Natural killer cell (primary cell): Measurements from ENCODE around the gene ZNF777. TPM values are rescaled to one million over a fixed set of nuclear protein-coding genes. Genes with fewer than 3 reads are reported as not detected.

Experiments
- ATAC-seq, 3 donors: fragments of 150-1000 bp in 2 of 3; fragments of 200-7000 bp in 1 of 3; cut with Tn5 transposase; 1 replicate in 1 of 3; 2 replicates in 2 of 3; pipeline ENCODE4 v1.10.0; 2021; ENCODE audit warnings: mild to moderate bottlenecking in 2 of 3, moderate library complexity in 2 of 3
- DNase-seq, 2 donors: peaks; one replicate each; pipeline versions ENCODE4 v3.0.0 to v3.0.0-alpha.2; 2013 to 2021; ENCODE audit warnings: mixed read lengths in 1 of 2
- H3K27ac ChIP-seq: one replicate; pipeline ENCODE4 v1.5.1; 2013; ENCODE audit warnings: mild to moderate bottlenecking, low read length
- H3K27me3 ChIP-seq: one replicate; pipeline ENCODE4 v1.6.1; 2013; ENCODE audit warnings: low read length; ENCODE audit not compliant: control insufficient read depth, insufficient read depth
- H3K36me3 ChIP-seq: one replicate; pipeline ENCODE4 v1.6.1; 2013; ENCODE audit warnings: low read length; ENCODE audit not compliant: control insufficient read depth, insufficient read depth
- H3K4me1 ChIP-seq: one replicate; pipeline ENCODE4 v1.6.1; 2013; ENCODE audit warnings: low read length; ENCODE audit not compliant: control insufficient read depth, insufficient read depth
- H3K4me3 ChIP-seq: one replicate; pipeline ENCODE4 v1.5.1; 2013; ENCODE audit warnings: low read length
- H3K9me3 ChIP-seq: one replicate; pipeline ENCODE4 v1.6.1; 2013; ENCODE audit warnings: low read length; ENCODE audit not compliant: control insufficient read depth, insufficient read depth
- H3K27ac Mint-ChIP-seq, 2 donors: one replicate each; pipeline ENCODE4 v1.8.0; 2022; ENCODE audit warnings: mild to moderate bottlenecking in 2 of 2, mixed read lengths in 2 of 2, moderate library complexity in 1 of 2
- H3K27me3 Mint-ChIP-seq, 2 donors: one replicate each; pipeline ENCODE4 v1.8.0; 2022; ENCODE audit warnings: low read depth in 2 of 2, mixed read lengths in 2 of 2
- H3K36me3 Mint-ChIP-seq: one replicate; pipeline ENCODE4 v1.8.0; 2022; ENCODE audit warnings: mixed read lengths
- H3K4me1 Mint-ChIP-seq, 2 donors: one replicate each; pipeline ENCODE4 v1.8.0; 2022; ENCODE audit warnings: mixed read lengths in 2 of 2
- H3K4me3 Mint-ChIP-seq: one replicate; pipeline ENCODE4 v1.8.0; 2022; ENCODE audit warnings: mild to moderate bottlenecking, moderate library complexity, mixed read lengths
- H3K9me3 Mint-ChIP-seq, 2 donors: one replicate each; pipeline ENCODE4 v1.8.0; 2022; ENCODE audit warnings: mixed read lengths in 2 of 2
- WGBS: methylation state at CpG from one replicate; pipeline ENCODE4 v1.1.7; 2013; ENCODE audit warnings: missing lambda C conversion rate; ENCODE audit not compliant: insufficient coverage; 5-methylcytosine and 5-hydroxymethylcytosine counted together
- intact Hi-C: fragments of 100-400 bp; cut with micrococcal nuclease; formaldehyde crosslinking; loops from one replicate; pipeline ENCODE4 v1.14.2; 2022
- total RNA-seq, 4 donors: library from RNA; stranded (reverse); fragments of 120-200 nt in 1 of 4; gene quantifications; one replicate each; pipeline versions ENCODE4 v1.2.3 to v1.2.4, GENCODE V29; 2013 to 2022
- TF ChIP-seq, protein P1 (sequence below): fragments of 200-600 bp; IDR thresholded peaks from one replicate; pipeline ENCODE4 v1.8.0; 2022; ENCODE audit warnings: antibody characterized with exemption

ZNF777 gene
- total RNA-seq, 3 donors from 2014 or later (not counting 1 experiment from before 2014, with no cell fraction given): 14.6 to 18.2 (median 17.2) TPM

DNA sequence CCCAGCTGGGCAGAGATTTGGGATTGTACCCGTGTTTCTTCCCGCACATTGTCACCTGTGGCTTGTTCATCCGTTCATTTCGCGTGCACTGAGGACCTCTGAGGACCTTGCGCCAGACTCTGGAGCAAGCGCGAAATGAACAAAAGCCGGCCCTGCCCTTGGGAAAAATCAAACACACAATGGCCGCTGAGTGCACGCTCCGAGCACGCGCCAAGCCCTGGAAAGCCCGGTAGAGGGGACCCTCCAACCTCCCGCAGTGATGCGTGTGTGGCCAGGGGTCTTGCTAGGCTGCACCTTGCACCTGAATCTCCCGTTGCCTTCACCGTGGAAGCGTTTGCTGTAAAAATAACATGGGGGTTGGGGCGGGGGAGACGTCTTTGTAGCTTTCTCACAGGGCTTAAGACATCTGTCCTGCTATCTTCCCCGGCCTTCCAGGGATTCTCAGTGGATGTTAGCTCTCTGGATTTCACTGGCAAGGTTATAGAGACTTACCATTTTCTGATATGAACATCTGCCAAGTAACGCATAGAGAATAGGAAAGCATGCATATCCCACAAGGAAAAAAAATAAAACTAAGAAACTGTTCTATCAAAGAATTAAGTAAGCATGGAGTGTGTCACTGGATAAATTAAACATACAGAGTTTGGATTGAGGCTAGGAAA lies 37.3 kb downstream of the ZNF777 start:
- Mint-ChIP-seq H3K4me3 (peak overlapping the region; percentile 47), H3K36me3 (no peaks in the 10 kb centered on the region), H3K27me3 (no peaks in the 10 kb centered on the region), H3K27ac (no peak overlapping the region), H3K4me1 (peaks cover 0 to 12% of the 10 kb centered on the region in 2 donors), H3K9me3 (no peaks in the 10 kb centered on the region)
- no peaks in the 10 kb centered on the region for H3K9me3 ChIP-seq
- ATAC-seq: no peak
- peaks cover 15% of the 10 kb centered on the region for H3K4me1 ChIP-seq
- TF ChIP-seq, protein P1, sequence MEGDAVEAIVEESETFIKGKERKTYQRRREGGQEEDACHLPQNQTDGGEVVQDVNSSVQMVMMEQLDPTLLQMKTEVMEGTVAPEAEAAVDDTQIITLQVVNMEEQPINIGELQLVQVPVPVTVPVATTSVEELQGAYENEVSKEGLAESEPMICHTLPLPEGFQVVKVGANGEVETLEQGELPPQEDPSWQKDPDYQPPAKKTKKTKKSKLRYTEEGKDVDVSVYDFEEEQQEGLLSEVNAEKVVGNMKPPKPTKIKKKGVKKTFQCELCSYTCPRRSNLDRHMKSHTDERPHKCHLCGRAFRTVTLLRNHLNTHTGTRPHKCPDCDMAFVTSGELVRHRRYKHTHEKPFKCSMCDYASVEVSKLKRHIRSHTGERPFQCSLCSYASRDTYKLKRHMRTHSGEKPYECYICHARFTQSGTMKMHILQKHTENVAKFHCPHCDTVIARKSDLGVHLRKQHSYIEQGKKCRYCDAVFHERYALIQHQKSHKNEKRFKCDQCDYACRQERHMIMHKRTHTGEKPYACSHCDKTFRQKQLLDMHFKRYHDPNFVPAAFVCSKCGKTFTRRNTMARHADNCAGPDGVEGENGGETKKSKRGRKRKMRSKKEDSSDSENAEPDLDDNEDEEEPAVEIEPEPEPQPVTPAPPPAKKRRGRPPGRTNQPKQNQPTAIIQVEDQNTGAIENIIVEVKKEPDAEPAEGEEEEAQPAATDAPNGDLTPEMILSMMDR: no peak
- no peaks in the 10 kb centered on the region for H3K36me3 ChIP-seq
- H3K4me3 ChIP-seq: no peak overlapping the region
- no peaks in the 10 kb centered on the region for H3K27me3 ChIP-seq
- intact Hi-C loops: loop anchor here (2.0 kb wide), 2 partner anchors 73 to 277 kb away; partner anchors contain the start of genes ZNF398 and ZNF746
- 78% methylated on average over 23 of the region's 24 CpGs for WGBS
- no peak for DNase-seq
- no peak overlapping the region for H3K27ac ChIP-seq

DNA sequence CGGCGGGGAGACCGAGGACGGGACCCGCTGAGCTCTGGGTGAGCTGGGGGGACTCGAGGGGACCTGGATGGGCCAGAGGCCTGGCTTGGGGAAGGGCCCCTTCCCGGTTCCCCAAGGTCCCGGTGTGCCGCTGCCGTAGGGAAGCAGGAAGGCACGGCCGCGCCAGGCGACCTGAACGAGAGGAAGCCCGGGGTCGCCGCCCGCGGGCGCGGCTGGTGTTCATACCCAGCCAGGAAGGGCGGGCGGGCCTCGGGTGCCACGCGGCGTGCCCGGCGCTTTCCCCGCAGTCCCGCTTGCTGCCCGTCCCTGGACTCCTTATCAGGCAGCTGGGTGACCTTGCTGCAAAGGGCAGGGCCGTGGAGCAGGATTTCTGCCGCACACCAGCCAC lies 38.0 kb downstream of the ZNF777 start:
- ATAC-seq (peak in 2 of 3 donors; percentile 12 to 14), DNase-seq (peak; percentile 29 to 55)
- no peaks in the 10 kb centered on the region for H3K36me3 ChIP-seq
- no peaks in the 10 kb centered on the region for H3K36me3 Mint-ChIP-seq
- H3K27ac ChIP-seq: peak overlapping the region; percentile 70
- peak overlapping the region; percentile 74 for H3K4me3 Mint-ChIP-seq
- no peaks in the 10 kb centered on the region for H3K27me3 ChIP-seq
- intact Hi-C loops: loop anchor here (1.0 to 2.0 kb wide), 4 partner anchors 37 to 276 kb away; partner anchors contain the start of genes ZNF398 and ZNF746
- peaks cover 15% of the 10 kb centered on the region for H3K4me1 ChIP-seq
- TF ChIP-seq, protein P1: no peak
- H3K4me1 Mint-ChIP-seq: peaks cover 0 to 12% of the 10 kb centered on the region in 2 donors
- no peaks in the 10 kb centered on the region for H3K9me3 ChIP-seq
- H3K4me3 ChIP-seq: peak overlapping the region; percentile 58
- 3% methylated on average over 35 of the region's 35 CpGs for WGBS
- H3K9me3 Mint-ChIP-seq: no peaks in the 10 kb centered on the region
- H3K27ac Mint-ChIP-seq: peak overlapping the region in 1 of 2 donors; percentile 75
- no peaks in the 10 kb centered on the region for H3K27me3 Mint-ChIP-seq

DNA sequence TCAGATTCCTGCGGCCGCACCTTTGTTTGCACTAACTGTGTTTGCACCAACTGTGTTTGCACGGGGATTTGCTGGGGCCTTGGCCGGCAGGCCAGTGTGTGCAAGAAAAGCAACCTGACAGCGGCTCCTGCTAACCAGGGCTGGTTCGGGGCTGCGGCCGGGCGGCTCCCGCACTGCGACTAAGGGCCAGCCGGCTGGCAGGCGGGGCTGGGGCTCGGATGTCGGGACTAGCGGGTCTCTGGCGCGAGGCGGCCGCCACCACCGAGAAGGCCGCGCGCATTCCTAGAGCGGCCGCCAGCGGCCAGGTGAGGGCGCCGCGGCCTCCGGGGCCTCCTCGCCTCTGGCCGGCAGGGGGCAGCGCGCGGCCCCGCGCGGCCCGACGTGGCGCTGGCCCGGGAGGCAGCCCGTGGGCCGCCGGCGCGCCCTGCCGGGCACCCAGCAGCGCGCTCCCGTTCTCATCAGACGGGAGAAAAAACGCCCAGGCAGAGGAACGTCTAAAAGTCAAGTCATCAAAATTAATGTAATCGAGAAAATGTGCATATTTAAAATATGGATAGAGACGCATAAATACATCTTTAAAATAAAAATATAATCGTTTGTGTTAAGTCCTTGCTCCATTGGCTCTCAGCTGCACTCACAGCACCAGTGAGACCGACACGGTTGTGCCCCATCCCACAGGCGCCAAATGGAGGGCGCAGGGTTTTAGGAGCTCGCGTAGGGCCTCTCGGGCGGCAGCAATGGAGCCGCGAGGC lies 38.5 kb downstream of the ZNF777 start:
- WGBS: under 1% methylated on average over 66 of the region's 68 CpGs
- no peaks in the 10 kb centered on the region for H3K36me3 ChIP-seq
- Mint-ChIP-seq H3K4me1 (peaks cover 0 to 12% of the 10 kb centered on the region in 2 donors), H3K27ac (peak overlapping the region; percentile 69 to 75), H3K9me3 (no peaks in the 10 kb centered on the region), H3K4me3 (peak overlapping the region; percentile 80), H3K36me3 (no peaks in the 10 kb centered on the region), H3K27me3 (no peaks in the 10 kb centered on the region)
- DNase-seq: peak; percentile 72 to 92
- intact Hi-C loops: loop anchor here (1.0 to 2.0 kb wide), 4 partner anchors 38 to 276 kb away; partner anchors contain the start of genes ZNF398 and ZNF746
- no peaks in the 10 kb centered on the region for H3K27me3 ChIP-seq
- TF ChIP-seq, protein P1: peak; percentile 53
- peaks cover 15% of the 10 kb centered on the region for H3K4me1 ChIP-seq
- H3K27ac ChIP-seq: peak overlapping the region; percentile 70
- ATAC-seq: peak; percentile 98 to 99 (median 98)
- H3K4me3 ChIP-seq: peak overlapping the region; percentile 58
- no peaks in the 10 kb centered on the region for H3K9me3 ChIP-seq
